GM10248 (cell line): ENCODE data around the gene IL20.

ENCODE experiments used
- CTCF ChIA-PET: fragments of 300-600 bp; sonication (Branson Sonifier 250); formaldehyde crosslinking; extraction: SDS; loops from one replicate; lab custom pipeline; 2021; ENCODE audit warnings: antibody characterized with exemption; lab: Yijun Ruan, JAX
- POLR2A ChIA-PET: fragments of 350-650 bp; sonication (Branson Sonifier 250); formaldehyde crosslinking; extraction: SDS; loops from one replicate; lab custom pipeline; 2020; ENCODE audit warnings: antibody characterized with exemption; lab: Yijun Ruan, JAX
- DNase-seq: peaks from one replicate; pipeline ENCODE4 v3.0.0; 2012; ENCODE audit errors: extremely low spot score
- CTCF ChIP-seq: IDR thresholded peaks from 2 replicates; pipeline ENCODE4 v1.5.1; 2012; ENCODE audit warnings: mild to moderate bottlenecking, low read depth; ENCODE audit errors: extremely low read depth, missing control alignments, control extremely low read depth

IL20 gene

GRCh38 chr1:206898089-206898914 is 32.9 kb downstream of the IL20 start:
- ChIA-PET CTCF (interaction anchor here (1.0 to 13.1 kb wide), 4 partner anchors 11 to 33 kb away, joined by 3 to 94 read pairs (median 6); partner anchors contain the start of gene IL20), POLR2A (interaction anchor here (0.6 kb wide), 1 partner anchor 66 kb away, joined by 3 read pairs; no protein-coding TSS in a partner anchor)
- DNase-seq: no peak
- TF ChIP-seq CTCF: no peak

GRCh38 chr1:206898915-206899431 is 33.5 kb downstream of the IL20 start:
- no peak for DNase-seq
- ChIA-PET POLR2A (interaction anchor here (0.6 kb wide), 1 partner anchor 67 kb away, joined by 3 read pairs; no protein-coding TSS in a partner anchor), CTCF (interaction anchor here (1.0 to 13.1 kb wide), 5 partner anchors 10 to 37 kb away, joined by 3 to 94 read pairs (median 7); partner anchors contain the start of gene IL20)
- no peak for TF ChIP-seq CTCF

- no peak for DNase-seq
- POLR2A ChIA-PET: no interaction called here
- CTCF ChIA-PET: interaction anchor here (1.1 to 13.1 kb wide), 5 partner anchors 12 to 92 kb away, joined by 3 to 94 read pairs (median 6); no protein-coding TSS in a partner anchor
Observed at GRCh38 chr1:206899717-206900116, 34.3 kb downstream of the IL20 start.

GRCh38 chr1:206900149-206900548 is 34.7 kb downstream of the IL20 start:
- ChIA-PET POLR2A (no interaction called here), CTCF (interaction anchor here (1.1 to 13.1 kb wide), 9 partner anchors 9 to 174 kb away, joined by 3 to 94 read pairs (median 5); no protein-coding TSS in a partner anchor)
- DNase-seq: no peak
- no peak for TF ChIP-seq CTCF

More at GRCh38 chr1:206899717-206900116, 34.3 kb downstream of the IL20 start:
- TF ChIP-seq CTCF: no peak

- POLR2A ChIA-PET: no interaction called here
- DNase-seq: no peak
- CTCF ChIA-PET: interaction anchor here (1.5 to 13.1 kb wide), 5 partner anchors 11 to 37 kb away, joined by 3 to 94 read pairs (median 6); partner anchors contain the start of gene IL20
- TF ChIP-seq CTCF: no peak
Observed at GRCh38 chr1:206901944-206902343, 36.5 kb downstream of the IL20 start.

GRCh38 chr1:206902702-206903101 is 37.3 kb downstream of the IL20 start:
- ChIA-PET POLR2A (no interaction called here), CTCF (interaction anchor here (0.9 to 13.1 kb wide), 4 partner anchors 10 to 168 kb away, joined by 3 to 94 read pairs (median 5); partner anchors contain the start of gene IL20)
- no peak for DNase-seq
- TF ChIP-seq CTCF: no peak
